Stimulated activated CD8-positive, alpha-beta memory T cell treated with anti-CD3 and anti-CD28 coated beads, Interleukin-4, amount 100 ng/mL, for 24 hours (primary cell): ENCODE measurements around the gene CD6.
A peak's percentile ranks its signal among the peaks of the same experiment; 100 is the strongest.
"Not testable (repeated sequence)": the region's sequence is repeated elsewhere in the genome, so short reads cannot be mapped to it uniquely, and the experiment has no call there.

Experiments
- DNase-seq: peaks from one replicate; pipeline ENCODE4 v3.0.0-alpha.2; 2020; ENCODE audit warnings: low read depth

Gene CD6

DNA sequence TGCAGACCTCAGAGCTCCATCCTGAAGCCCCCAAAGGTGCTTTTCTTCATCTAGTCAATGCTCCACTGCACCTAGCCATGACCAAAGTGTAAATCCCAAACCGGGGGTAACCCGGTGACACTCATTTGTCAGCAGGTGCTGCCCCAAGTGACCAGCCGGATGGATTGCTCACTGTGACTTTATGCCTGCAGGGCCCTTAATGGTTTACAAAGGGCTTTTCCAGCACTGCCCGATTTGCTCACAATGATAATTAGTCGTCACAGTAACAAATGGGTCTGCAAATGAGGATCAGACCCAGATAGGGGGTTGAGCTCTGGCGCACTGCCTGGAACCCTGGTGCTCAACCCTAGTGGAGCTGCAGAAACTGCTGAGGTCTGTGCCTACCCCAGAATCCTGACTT lies 85.1 kb downstream of the CD6 start:
- no peak for DNase-seq

DNA sequence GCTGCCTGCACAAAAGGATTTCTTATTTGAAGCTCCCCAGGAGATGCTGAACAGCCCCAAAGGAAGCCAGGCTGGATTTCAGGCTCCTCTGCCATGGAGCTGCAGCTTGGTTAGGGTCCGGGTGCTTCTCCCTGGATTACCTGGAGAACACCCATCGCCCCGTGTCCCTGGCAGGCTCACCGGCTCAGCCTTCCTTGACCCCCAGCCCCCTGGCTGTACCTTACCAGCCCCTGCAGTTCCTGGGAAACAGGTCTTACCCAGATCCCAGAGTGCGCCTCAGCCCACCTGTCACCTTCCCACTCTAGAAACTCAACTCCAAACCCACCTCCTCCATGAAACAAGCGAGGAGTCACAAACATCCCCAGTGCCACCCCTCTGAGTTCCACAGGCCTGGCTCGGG lies 85.5 kb downstream of the CD6 start:
- no peak for DNase-seq

DNA sequence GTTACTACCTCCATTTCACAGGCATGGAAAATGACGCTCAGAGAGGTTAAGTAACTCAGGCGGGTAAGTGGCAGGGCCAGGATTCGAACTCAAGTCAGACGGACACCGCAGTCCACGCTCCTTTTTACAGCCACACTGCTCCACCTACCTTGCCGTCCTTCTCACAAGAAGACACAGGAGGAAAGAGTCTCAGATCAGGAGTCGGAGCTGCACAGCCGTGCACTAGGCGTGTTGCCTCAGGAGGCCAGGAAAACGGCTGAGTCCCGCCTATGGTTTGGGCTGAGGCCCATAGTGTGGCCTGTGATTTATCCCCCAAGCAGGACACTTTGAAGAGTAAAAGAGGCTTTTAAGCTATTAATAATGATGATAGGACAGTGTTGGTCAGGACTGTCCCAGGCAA lies 86.1 kb downstream of the CD6 start:
- no peak for DNase-seq

DNA sequence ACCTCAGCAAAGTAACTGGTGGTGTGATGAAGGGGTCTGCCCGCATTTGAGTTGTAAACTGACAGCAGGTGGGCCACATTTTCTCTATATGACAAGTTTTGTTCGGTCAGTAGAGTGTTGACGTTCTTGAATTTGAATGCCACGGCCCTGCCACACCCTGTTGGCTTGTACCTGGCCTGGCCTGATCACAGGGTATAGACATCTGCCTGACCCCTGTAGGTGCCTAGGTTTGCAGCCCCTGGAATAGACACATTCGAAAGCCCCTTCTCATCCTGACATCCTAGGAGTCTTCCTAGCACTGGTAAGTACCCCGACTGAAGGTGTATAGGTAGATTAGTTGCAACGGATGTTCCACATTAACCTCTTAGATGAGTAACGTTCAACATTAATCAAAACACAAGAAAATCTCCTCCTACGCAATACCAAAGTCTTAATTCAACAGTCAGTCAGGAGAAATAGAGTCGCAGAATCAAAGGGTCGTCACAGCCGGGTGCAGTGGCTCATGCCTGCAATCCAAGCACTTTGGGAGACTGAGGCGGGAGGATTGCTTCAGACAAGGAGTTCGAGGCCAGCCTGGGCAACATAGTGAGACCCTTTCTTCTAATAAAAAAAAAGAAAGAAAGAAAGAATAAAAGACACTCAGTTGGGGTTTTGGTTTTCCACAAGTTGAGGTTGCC lies 87.2 kb downstream of the CD6 start:
- DNase-seq: no peak

DNA sequence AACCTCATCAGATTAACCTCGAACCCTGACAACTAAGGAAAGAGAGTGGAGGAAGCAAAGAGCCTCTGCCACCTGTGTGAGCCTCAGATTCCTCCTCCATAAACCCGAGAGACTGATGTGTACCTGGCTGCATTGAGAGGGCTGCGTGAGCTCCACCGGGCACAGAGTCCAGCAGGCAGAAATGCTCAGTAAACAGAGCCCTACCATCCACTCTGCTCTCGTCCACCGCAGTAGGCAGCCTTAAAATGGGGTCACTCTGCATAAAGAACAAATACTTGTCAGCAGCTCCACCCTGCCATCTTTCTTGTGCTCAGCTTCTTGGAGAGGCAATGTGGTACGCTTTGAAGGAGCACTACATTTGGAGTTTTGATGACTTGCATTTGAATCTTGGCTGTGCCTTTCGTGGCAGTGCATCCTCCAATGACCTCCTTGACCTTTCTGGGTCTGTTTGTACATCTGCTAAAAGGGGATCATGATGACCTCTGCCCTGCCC lies 87.8 kb downstream of the CD6 start:
- DNase-seq: no peak

DNA sequence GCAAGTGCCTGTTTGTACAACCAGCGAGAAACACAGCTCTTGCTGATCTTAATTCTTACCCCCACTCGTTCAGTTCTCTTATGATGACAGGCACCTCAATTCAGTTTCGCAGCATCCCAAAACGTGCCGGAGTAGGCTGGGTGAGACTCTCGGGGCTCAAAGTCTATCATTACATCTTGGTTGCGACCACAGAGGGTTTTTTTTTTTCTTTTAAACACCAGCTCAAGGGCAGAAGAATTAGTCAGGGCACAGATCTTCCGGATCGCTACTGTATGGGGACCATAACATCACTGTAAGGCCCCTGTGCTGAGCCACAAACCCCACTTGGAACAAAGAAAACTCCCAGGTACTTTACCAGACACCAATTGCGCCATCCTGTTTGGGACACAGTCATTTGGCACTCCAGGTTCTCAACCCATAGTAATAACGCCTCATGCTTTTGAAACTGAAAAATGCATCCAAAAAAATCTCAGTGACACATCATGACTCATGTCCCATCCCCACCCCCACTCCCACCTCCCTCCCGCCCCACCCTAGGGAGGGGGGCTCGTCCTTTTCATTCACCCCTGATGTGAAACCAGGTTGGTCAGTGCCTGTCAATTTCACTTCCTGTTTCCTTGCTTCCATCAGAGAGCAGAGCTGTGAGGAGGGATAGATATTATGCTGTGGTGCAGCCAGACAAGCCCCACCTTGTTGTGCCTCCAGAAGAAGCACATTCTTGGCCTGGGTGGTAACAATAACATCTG lies 89.8 kb downstream of the CD6 start:
- DNase-seq: peak; percentile 66

DNA sequence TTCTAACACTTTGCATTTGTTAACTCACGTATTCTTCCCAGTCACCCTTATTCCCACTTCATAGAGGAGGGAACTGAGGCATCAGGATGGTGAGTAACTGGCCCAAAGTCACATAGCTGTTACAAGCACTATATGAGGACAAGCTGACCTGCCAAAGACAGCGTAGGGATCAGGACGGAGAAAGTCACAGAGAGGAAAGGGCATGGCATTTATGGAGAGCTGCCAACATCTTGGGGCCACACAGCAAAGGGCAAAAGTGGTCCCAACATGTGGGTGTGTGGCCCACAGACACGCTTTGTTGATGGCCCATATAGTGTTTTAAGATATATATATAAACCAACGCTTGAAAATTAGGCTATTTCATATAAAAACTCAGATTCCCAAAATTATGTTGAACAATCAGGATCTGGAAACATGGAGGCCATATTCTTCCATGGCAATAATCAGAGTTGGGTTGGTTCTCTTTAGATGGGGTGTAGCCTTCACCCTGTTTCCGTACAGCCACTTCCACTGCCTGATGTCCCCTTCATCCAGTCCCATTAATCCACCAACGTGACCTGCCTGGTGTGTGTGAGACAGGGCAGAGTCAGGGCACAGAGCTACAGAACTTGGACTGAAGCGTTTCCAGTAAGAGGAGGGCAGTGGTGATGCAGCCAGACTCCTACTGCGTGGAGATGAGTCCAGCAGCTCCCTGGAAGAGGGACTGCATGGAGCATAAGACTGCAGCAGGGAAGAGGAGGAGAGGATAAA lies 90.9 kb downstream of the CD6 start:
- DNase-seq: no peak

DNA sequence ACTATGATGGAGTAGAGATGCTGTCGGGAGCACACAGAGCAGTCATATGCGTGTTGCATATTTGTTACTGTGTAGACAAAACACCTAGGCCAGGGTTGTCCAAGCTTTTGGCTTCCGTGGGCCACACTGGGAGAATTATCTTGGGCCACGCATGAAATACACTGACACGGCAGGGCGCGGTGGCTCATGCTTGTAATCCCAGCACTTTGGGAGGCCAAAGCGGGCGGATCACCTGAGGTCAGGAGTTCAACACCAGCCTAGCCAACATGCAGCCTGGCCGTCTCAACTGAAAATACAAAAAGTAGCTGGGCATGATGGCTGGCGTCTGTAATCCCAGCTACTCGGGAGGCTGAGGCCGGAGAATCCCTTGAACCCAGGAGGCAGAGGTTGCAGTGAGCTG lies 93.8 kb downstream of the CD6 start:
- DNase-seq: not testable (repeated sequence)

DNA sequence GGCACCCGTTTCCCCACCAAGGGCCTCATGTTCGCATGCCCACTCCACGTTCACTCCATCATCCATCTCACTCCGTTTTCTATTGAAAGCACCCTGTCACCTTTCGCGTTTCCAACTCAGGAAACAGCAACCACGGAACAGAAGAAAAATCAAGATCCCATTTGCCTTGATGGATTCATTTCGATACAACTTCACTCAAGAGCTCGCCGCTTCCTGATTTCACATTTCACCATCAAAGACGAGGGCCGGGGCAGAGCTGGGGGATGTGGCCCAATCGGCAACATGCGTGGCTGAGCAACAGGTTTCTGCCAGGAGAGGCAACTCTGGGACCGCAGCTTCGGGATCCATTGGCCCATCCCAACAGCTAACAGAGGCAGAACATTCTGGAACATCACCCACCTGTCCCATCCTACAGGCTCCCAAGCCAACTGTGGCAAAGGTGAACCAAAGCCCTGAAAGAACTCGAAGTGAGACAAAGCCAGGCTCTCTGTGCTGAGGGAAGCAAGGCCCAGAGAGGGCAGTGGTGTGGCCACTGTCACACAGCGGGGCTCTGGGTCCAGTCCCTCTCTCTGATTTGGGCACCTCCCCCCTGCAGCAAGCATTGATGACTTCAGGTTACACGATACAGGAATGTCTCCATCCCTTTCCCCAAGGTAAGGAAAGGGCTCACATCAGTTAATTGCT lies 94.6 kb downstream of the CD6 start:
- no peak for DNase-seq

DNA sequence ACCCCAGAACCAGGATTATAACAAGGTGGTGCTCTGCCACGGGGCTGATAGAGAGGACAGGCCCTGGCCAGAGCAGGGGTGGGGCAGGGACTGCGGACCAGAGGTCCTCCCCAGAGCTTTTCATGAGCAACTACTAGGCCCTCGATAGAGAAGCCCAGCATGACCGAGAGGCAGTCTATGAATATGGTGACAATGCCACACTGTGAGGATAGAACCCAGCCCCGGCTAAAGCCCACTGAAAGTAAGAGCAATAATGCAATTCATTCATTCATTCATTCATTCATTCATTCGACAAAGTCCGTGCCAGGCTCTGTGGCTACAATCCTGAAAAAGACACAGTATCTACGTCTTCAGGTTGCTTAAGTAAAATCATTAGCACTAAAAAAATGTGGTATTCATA lies 95.2 kb downstream of the CD6 start:
- no peak for DNase-seq

DNA sequence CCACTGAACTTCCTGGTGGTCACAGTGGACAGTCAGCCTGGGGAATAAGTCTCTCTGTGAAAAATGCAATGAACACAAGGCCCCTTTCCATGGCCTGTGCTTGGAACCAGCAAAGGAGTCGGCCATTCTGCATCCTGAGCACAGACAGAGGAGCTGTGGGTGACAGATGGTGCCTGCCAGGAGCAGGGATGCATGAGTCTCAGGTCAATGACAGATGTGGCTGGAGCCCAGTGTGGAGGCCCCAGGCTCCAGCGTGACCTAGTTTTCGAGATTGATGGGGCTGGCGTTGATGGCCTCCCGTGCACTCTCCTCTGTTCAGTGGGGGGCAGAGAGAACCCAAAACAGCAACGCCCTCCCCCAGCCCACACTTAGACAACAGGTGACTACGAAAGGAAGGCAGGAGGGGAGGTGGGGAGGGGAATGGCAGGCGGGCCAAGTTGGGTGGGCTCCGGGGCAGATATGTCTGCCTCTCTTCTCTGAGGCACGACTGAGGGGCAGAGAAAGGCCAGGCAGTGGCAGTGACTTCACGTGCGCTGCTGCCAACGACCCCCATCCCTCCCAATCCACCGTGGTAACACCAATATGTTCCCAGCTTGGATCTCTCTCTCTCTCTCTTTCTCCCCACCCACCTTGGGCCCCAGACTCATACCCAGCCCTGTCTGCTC lies 96.4 kb downstream of the CD6 start:
- DNase-seq: no peak

DNA sequence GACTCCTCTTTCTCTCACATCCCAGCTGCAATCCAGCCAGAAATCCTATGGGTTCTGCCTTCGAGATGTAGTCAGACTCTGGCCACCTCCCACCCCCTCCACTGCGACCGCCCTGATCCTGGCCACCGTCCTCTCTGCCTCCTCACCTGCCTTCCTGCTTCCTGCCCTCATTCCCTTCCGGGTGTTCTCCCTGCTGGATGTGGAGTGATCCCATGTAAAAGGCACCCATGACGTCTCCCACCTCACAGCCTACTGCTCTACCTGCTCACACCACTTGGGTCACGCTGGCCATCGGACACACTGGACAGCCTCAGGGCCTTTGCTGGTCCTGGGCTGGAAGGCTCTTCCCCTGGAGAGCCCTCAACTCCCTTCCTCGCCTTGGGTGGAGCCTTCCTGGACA lies 97.1 kb downstream of the CD6 start:
- DNase-seq: no peak

DNA sequence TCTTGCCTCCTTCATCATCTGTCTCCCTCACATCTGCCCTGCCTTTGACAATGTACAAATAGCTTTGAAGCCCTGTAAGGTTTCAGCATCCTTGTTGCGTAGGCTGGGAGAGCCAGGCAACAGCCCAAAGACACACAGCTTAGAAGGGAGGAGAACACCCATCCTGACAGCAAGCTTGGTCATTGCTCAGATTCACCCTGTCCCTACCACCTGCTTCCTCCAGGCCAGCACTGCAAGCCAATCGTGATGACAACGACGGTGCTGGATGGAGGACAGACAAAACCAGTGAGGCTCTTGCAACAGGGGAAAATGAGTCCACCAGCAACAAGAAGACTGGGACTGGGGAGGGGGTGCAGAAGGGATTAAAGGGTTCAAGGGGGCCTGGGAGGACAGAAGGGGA lies 97.9 kb downstream of the CD6 start:
- no peak for DNase-seq
